Pericardium fibroblast (primary cell): ENCODE results near the gene MRGPRD. TPM values are rescaled to one million over a fixed set of nuclear protein-coding genes. Genes with fewer than 3 reads are reported as not detected.

Source experiments
- total RNA-seq: library from RNA; depleted of rRNA; stranded (reverse); fragments of >200 nt; gene quantifications from 2 replicates; pipeline ENCODE4 v1.2.3, GENCODE V29; 2015

The MRGPRD gene, protein sequence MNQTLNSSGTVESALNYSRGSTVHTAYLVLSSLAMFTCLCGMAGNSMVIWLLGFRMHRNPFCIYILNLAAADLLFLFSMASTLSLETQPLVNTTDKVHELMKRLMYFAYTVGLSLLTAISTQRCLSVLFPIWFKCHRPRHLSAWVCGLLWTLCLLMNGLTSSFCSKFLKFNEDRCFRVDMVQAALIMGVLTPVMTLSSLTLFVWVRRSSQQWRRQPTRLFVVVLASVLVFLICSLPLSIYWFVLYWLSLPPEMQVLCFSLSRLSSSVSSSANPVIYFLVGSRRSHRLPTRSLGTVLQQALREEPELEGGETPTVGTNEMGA
- total RNA-seq: not detected in 2 replicates

DNA sequence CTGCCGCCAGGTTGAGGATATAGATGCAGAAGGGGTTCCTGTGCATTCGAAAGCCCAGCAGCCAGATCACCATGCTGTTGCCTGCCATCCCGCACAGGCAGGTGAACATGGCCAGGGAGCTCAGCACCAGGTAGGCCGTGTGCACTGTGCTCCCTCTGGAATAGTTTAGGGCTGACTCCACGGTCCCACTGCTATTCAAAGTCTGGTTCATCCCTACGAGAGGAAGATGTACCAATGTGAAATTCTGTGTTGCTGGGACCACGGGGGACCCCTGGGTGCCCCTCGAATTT is at the start of gene MRGPRD:
Gene MRGPRD (minus strand): TSS at position 211 of the 290 bp plus-strand sequence. CDS start 0 bp downstream, at position 211.

DNA sequence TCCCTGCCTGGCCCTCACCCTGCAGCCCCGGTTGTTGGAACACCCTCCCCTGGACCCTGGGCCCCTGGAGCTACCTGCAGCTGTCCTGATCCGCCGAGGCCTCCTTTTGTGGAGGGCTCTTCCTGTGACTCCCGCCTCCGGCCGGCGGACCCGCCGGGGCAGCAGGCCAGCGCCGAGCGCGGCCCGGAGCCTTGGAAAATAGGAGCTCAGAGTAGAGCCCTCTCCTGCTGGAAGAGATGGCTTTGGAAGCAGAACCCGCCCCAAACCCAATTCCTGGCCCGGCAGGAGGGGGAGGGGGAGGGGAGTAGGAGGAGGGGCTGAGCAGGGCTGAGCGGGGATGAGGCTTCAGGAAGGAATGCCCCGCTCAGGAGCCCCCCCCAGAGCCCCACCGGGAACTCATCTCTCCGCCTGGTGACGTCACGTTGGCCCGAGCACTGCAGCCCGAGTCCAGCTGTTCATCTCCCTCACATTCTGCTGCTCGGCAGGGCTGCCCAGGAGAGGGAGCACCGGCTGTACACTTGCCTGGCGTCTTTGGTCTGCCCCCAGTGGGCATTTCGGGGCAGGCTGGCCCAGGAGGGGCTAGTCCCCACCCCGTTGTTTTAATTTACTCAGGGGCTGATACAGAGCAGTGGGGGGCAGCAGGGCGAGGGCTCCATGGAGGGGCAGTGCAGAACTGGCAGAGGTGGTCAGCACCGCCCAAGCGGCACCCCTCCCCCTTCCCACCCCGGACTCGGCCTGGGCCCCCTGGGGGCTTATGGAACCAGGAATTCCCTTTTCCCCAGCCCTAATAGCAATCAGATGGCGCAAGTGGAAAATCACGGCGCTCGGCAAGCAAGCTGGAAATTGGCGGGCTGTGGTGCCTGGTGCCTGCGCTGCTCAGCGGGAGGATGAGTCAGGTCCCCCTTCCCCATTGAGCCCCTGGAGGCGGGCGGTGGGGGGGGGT is 32.5 kb upstream of the MRGPRD start, which contains the start of gene MRGPRF:
Gene MRGPRF (minus strand): TSS at position 238 of the 943 bp plus-strand sequence. CDS start 3,345 bp downstream, outside the sequence.

Other genes with a start within 250 kb of the MRGPRD start
- not detected in 2 replicates for gene TESMIN, start 229.5 kb downstream of the MRGPRD start, total RNA-seq
- gene CPT1A, start 139.1 kb downstream of the MRGPRD start, total RNA-seq: 8.7 and 21.7 TPM in 2 replicates
- gene MRPL21, start 77.2 kb downstream of the MRGPRD start, total RNA-seq: 41.1 and 45.6 TPM in 2 replicates
- 5.9 and 8.6 TPM in 2 replicates for gene IGHMBP2, start 77.1 kb downstream of the MRGPRD start, total RNA-seq
- 24.3 and 39.7 TPM in 2 replicates for gene MRGPRF, start 32.3 kb upstream of the MRGPRD start, total RNA-seq
- gene TPCN2, start 67.9 kb upstream of the MRGPRD start, total RNA-seq: 6.5 and 8.4 TPM in 2 replicates
- 0.09 TPM in 1 of 2 replicates, not detected in the other for gene SMIM38, start 174.9 kb upstream of the MRGPRD start, total RNA-seq